GM13976 (cell line): ENCODE data around the gene CCNG2.

ENCODE experiments used
- DNase-seq: peaks from one replicate; pipeline ENCODE4 v3.0.0; 2012; ENCODE audit warnings: low spot score
- CTCF ChIP-seq: IDR thresholded peaks from 2 replicates; pipeline ENCODE4 v1.5.1; 2012; ENCODE audit warnings: borderline replicate concordance, mild to moderate bottlenecking; ENCODE audit not compliant: insufficient read depth; ENCODE audit errors: extremely low read depth, missing control alignments, control extremely low read depth
- in situ Hi-C: fragments of 300-500 bp; cut with MboI; formaldehyde crosslinking; loops from one replicate; pipeline ENCODE4 v1.12.0; 2022; ENCODE audit warnings: low sequenced_read_pairs, mixed read lengths, inconsistent platforms; ENCODE audit not compliant: unreplicated experiment

The CCNG2 gene

DNA sequence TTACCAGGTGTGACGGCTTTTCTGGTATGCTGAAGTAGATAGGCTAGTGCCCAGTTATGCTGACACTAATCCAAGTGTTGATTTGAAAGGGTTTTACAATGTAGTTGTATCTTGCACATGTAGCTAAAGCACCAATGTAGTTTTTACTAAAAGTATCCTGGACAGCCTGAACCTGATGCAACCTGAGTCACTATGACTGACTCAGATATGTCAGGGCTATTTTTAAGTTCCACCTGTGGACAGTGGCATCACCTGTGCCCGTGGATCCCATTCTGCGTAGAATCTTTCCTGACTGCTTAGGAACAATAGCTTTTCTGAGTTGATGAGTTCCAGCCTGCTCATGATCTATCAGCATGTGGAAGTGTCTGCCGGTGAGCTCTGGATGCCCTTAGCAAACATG, 58.1 kb downstream of the CCNG2 start:
- in situ Hi-C loops: loop anchor here (25.0 kb wide), 1 partner anchor 703 kb away; no protein-coding TSS in a partner anchor
- no peak for TF ChIP-seq CTCF
- no peak for DNase-seq

DNA sequence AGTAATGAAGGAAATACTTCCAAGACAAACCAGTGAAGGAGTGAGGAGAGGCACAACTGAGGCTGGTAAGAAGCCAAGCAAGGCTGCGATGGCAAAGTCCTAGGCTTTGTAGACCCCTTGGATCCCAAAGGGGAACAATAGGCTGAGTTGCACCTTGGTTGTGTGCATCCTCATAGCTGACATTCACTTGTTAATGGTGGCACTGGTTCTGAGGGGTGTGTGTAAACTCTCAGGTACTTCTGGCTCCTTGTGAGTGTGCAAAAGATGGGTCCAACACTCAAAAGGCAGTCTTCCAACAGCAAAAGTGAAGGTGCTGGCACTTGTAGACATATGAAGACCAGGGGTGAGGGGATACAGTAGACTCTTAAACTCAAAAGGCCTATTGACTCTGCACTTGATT, 60.5 kb downstream of the CCNG2 start:
- in situ Hi-C loops: loop anchor here (25.0 kb wide), 1 partner anchor 705 kb away; no protein-coding TSS in a partner anchor
- TF ChIP-seq CTCF: no peak
- DNase-seq: no peak

- no peak for TF ChIP-seq CTCF
These were observed 62.3 kb downstream of the CCNG2 start for GRCh38 chr4:77219266-77219665.

More at GRCh38 chr4:77219266-77219665, 62.3 kb downstream of the CCNG2 start:
- DNase-seq: no peak
- in situ Hi-C loops: loop anchor here (25.0 kb wide), 1 partner anchor 707 kb away; no protein-coding TSS in a partner anchor
